Neural cell (in vitro differentiated cells): Measurements from ENCODE around the gene ZBTB5.

Source experiments
- EP300 ChIP-seq: fragments of 450-650 bp; conservative IDR thresholded peaks from 2 replicates; pipeline ENCODE4 v1.6.1; 2014; ENCODE audit warnings: antibody characterized with exemption, mild to moderate bottlenecking, moderate library complexity; ENCODE audit not compliant: poor library complexity, severe bottlenecking
- EZH2 ChIP-seq: fragments of 200-600, 300-800 bp; shearing (Covaris generic), sonication (generic); IDR thresholded peaks from 2 replicates; pipeline ENCODE4 v1.6.1; 2014; ENCODE audit warnings: antibody characterized with exemption, low read length, borderline replicate concordance, mild to moderate bottlenecking; ENCODE audit not compliant: insufficient read depth, poor library complexity, severe bottlenecking
- POLR2AphosphoS5 ChIP-seq: IDR thresholded peaks from 2 replicates; pipeline ENCODE4 v1.6.1; 2012
- RAD21 ChIP-seq: fragments of 450-650 bp; conservative IDR thresholded peaks from 2 replicates; pipeline ENCODE4 v1.6.1; 2014; ENCODE audit warnings: antibody characterized with exemption, mild to moderate bottlenecking, moderate library complexity
- SMC3 ChIP-seq: fragments of 450-650 bp; conservative IDR thresholded peaks from 2 replicates; pipeline ENCODE4 v1.6.1; 2014; ENCODE audit warnings: antibody characterized with exemption, mild to moderate bottlenecking, moderate library complexity; ENCODE audit not compliant: poor library complexity
- TAF1 ChIP-seq: IDR thresholded peaks from 2 replicates; pipeline ENCODE4 v1.6.1; 2012; ENCODE audit warnings: low read depth
- TF ChIP-seq, protein P1 (sequence below): fragments of 450-650 bp; IDR thresholded peaks from 2 replicates; pipeline ENCODE4 v1.5.1; 2014; ENCODE audit warnings: antibody characterized with exemption, mild to moderate bottlenecking, moderate library complexity; ENCODE audit not compliant: poor library complexity, severe bottlenecking
- TF ChIP-seq, protein P2 (sequence below): IDR thresholded peaks from 2 replicates; pipeline ENCODE4 v1.6.1; 2012; ENCODE audit warnings: borderline replicate concordance

DNA sequence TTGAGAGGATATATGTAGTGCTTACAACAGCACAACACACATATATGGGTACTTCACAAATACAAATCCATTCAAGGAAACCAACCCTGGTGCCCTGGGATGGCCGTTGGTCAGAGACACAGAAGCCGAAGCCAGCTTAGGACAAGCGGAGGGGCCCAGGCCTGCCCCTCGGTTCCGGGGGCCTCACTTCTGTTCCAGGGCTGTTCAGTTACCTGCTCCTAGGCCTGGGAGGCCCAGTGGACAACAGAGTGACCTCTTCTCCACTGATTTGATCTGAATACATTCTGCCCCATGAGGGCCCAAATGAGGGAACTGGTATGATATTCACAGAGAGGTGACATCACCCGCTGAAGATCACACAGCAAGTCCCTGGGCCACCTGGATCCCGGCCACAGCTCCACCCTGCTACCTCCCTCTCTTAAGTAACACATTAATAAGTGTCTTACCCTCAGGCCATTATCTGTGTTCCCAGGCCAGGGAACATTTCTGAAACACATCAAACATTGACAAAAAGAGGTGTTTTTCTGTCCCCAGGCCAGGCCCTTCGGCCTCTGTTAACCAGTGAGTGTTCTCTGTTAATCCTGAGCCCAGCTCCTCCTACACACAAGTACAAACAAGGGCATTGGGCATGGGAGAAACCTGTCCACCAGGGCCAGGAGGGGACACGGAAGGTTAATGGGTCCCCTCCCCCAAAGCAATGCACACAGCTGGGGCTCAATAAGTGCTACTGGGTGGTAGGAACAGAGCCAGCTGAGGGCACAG lies 47.2 kb downstream of the ZBTB5 start:
- TF ChIP-seq, protein P1, sequence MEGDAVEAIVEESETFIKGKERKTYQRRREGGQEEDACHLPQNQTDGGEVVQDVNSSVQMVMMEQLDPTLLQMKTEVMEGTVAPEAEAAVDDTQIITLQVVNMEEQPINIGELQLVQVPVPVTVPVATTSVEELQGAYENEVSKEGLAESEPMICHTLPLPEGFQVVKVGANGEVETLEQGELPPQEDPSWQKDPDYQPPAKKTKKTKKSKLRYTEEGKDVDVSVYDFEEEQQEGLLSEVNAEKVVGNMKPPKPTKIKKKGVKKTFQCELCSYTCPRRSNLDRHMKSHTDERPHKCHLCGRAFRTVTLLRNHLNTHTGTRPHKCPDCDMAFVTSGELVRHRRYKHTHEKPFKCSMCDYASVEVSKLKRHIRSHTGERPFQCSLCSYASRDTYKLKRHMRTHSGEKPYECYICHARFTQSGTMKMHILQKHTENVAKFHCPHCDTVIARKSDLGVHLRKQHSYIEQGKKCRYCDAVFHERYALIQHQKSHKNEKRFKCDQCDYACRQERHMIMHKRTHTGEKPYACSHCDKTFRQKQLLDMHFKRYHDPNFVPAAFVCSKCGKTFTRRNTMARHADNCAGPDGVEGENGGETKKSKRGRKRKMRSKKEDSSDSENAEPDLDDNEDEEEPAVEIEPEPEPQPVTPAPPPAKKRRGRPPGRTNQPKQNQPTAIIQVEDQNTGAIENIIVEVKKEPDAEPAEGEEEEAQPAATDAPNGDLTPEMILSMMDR: no peak
- no peak for TF ChIP-seq EZH2
- no peak for TF ChIP-seq EP300
- TF ChIP-seq POLR2AphosphoS5: no peak
- no peak for TF ChIP-seq SMC3
- no peak for TF ChIP-seq TAF1
- TF ChIP-seq, protein P2, sequence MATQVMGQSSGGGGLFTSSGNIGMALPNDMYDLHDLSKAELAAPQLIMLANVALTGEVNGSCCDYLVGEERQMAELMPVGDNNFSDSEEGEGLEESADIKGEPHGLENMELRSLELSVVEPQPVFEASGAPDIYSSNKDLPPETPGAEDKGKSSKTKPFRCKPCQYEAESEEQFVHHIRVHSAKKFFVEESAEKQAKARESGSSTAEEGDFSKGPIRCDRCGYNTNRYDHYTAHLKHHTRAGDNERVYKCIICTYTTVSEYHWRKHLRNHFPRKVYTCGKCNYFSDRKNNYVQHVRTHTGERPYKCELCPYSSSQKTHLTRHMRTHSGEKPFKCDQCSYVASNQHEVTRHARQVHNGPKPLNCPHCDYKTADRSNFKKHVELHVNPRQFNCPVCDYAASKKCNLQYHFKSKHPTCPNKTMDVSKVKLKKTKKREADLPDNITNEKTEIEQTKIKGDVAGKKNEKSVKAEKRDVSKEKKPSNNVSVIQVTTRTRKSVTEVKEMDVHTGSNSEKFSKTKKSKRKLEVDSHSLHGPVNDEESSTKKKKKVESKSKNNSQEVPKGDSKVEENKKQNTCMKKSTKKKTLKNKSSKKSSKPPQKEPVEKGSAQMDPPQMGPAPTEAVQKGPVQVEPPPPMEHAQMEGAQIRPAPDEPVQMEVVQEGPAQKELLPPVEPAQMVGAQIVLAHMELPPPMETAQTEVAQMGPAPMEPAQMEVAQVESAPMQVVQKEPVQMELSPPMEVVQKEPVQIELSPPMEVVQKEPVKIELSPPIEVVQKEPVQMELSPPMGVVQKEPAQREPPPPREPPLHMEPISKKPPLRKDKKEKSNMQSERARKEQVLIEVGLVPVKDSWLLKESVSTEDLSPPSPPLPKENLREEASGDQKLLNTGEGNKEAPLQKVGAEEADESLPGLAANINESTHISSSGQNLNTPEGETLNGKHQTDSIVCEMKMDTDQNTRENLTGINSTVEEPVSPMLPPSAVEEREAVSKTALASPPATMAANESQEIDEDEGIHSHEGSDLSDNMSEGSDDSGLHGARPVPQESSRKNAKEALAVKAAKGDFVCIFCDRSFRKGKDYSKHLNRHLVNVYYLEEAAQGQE: no peak
- TF ChIP-seq RAD21: no peak
